Measurements from ENCODE around the gene EDARADD. TPM values are rescaled to one million over a fixed set of nuclear protein-coding genes. Genes with fewer than 3 reads are reported as not detected.

EDARADD gene
- total and polyA plus RNA-seq, 2 experiments from 2014 or later: 0.86 to 1.7 TPM

DNA sequence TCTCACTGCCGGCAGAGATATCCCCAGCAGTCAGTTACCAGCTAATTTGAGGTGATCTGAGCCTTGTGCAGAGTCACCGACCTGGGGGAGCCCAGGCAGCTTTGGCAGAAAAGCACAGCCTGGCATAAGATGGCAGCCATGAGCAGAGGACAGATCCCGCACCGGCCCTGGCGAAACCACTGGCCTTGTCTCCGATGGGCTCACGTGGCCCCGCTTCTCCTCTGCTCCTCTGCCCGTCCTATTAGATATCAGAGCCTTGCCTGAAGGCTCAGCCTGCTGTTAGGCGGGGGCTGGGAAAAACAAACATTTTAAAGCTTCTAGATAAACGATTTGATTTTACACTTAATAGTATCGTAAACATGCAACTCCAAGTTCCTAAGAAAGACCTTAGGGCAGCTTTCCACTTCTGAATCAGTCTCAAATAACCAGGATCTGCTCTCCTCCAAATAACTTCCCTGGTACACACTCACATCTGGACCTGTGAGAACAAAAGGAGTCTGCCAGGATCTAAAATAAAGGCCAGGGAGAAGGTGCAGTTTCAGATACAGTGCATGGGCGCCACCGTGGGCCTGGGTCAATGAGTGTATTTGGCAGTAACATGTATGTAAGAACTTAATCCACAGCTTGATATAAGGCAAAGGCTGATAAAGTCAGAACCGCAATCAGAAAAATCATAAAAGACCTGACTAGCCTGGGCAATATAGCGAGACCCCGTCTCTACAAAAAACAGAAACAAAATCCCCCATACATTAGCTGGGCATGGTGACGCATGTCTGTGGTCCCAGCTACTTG lies 10.0 kb downstream of the EDARADD start:
- 65 to 67% methylated on average over 18 of the region's 18 CpGs for WGBS, 2 experiments (ENCODE audit: low coverage in 1 of 2, low lambda C conversion rate in 2 of 2, missing lambda C conversion rate in 2 of 2)

DNA sequence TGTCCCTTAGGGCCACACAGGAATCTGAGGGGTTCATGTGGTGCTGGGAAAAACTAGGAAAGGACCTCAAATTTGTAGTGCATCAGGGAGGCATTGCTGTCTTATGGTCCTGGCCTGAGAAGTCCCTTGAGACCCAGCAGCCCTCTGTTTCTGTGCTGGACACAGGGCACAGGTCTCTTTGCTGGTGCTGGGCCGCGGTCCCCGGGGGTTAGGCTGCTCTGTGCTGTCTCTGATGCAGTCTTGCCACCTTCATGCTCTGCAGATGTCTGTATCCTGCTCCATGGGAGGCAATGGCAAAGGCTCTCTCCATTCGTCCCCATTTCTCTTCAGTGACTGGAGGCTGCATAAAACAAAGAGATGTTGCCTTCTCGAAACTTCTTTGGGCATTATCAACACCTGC lies 13.0 kb downstream of the EDARADD start:
- H3K9me3 ChIP-seq (ENCODE audit: low read depth): no peaks in the 10 kb centered on the region
- H3K4me2 ChIP-seq (ENCODE audit: unreplicated experiment): no peak overlapping the region
- H3K27me3 ChIP-seq (replicated peaks; ENCODE audit: insufficient read depth): no peaks in the 10 kb centered on the region
- H3K36me3 ChIP-seq (ENCODE audit: low read depth): no peaks in the 10 kb centered on the region
- H3K9me2 ChIP-seq (ENCODE audit: insufficient read depth): no peaks in the 10 kb centered on the region
- in situ Hi-C loops (cut with MboI): no loop called here
- no peak overlapping the region for H3K9ac ChIP-seq
- H3K4me1 ChIP-seq (ENCODE audit: insufficient read depth): no peaks in the 10 kb centered on the region
- no peak for TF ChIP-seq EZH2phosphoT487 (IDR thresholded peaks at IDR 0.05; ENCODE audit: insufficient read depth, low read depth)
- no peak overlapping the region for H3K4me3 ChIP-seq
- H2AFZ ChIP-seq: no peak overlapping the region
- H3F3A ChIP-seq (ENCODE audit: insufficient read depth): no peaks in the 10 kb centered on the region
- H4K20me1 ChIP-seq (ENCODE audit: insufficient read depth): no peaks in the 10 kb centered on the region
- no peaks in the 10 kb centered on the region for H3K79me2 ChIP-seq (ENCODE audit: insufficient read depth)
- WGBS, 2 experiments (ENCODE audit: low coverage in 1 of 2, low lambda C conversion rate in 2 of 2, missing lambda C conversion rate in 2 of 2): 41 to 44% methylated on average over 5 of the region's 5 CpGs
- no peak for DNase-seq
- H3K27ac ChIP-seq: no peak overlapping the region

More for the DNA sequence above, 10.0 kb downstream of the EDARADD start:
- Histone ChIP-seq H3K4me2 (ENCODE audit: unreplicated experiment) (no peak overlapping the region), H3K27ac (no peak overlapping the region), H3K4me1 (ENCODE audit: insufficient read depth) (no peaks in the 10 kb centered on the region), H3K27me3 (replicated peaks; ENCODE audit: insufficient read depth) (0 out of 2 replicates have a peak, but pooled peaks cover 5% of the 10 kb centered on the region), H3K9me3 (ENCODE audit: low read depth) (no peaks in the 10 kb centered on the region), H3K36me3 (ENCODE audit: low read depth) (no peaks in the 10 kb centered on the region), H3F3A (ENCODE audit: insufficient read depth) (no peaks in the 10 kb centered on the region), H3K9me2 (ENCODE audit: insufficient read depth) (no peaks in the 10 kb centered on the region), H2AFZ (no peak overlapping the region), H3K79me2 (ENCODE audit: insufficient read depth) (no peaks in the 10 kb centered on the region), H4K20me1 (ENCODE audit: insufficient read depth) (no peaks in the 10 kb centered on the region), H3K9ac (no peak overlapping the region), H3K4me3 (no peak overlapping the region)
- TF ChIP-seq EZH2 (IDR thresholded peaks at IDR 0.05; ENCODE audit: insufficient read depth, poor library complexity, severe bottlenecking) (no peak), EZH2phosphoT487 (IDR thresholded peaks at IDR 0.05; ENCODE audit: insufficient read depth, low read depth) (no peak)
- in situ Hi-C loops (cut with MboI): no loop called here
- no peak for DNase-seq

DNA sequence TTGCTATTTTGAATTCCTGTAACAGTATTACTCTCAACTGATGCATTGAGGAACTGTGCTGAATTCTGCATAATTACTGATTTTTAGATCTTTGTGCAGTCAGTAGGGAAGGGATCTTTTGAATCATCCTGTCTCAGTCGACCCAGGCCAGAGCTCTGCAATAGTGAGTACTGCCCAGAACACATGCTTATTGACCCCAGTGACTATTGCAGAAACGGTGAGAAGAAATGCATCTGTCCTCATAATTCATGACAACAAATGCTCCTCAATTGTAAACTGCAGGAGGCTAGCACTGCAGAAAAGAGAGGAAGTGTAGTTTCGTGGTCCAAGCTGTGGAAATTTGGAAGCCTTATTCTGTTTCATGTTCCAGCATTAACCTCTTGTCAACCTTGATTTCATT lies 19.6 kb downstream of the EDARADD start:
- H4K20me1 ChIP-seq (ENCODE audit: insufficient read depth): no peaks in the 10 kb centered on the region
- DNase-seq: no peak
- H3K9me3 ChIP-seq (ENCODE audit: low read depth): no peaks in the 10 kb centered on the region
- in situ Hi-C loops (cut with MboI): no loop called here
- WGBS, 2 experiments (ENCODE audit: low coverage in 1 of 2, low lambda C conversion rate in 2 of 2, missing lambda C conversion rate in 2 of 2): 11 to 13% methylated on average over 3 of the region's 3 CpGs
- H3K4me2 ChIP-seq (ENCODE audit: unreplicated experiment): no peak overlapping the region
- no peaks in the 10 kb centered on the region for H3K79me2 ChIP-seq (ENCODE audit: insufficient read depth)
- TF ChIP-seq EZH2 (IDR thresholded peaks at IDR 0.05; ENCODE audit: insufficient read depth, poor library complexity, severe bottlenecking): no peak
- no peak overlapping the region for H3K4me3 ChIP-seq
- no peak overlapping the region for H3K9ac ChIP-seq
- H3K9me2 ChIP-seq (ENCODE audit: insufficient read depth): no peaks in the 10 kb centered on the region
- no peaks in the 10 kb centered on the region for H3K36me3 ChIP-seq (ENCODE audit: low read depth)
- H2AFZ ChIP-seq: no peak overlapping the region
- H3F3A ChIP-seq (ENCODE audit: insufficient read depth): no peaks in the 10 kb centered on the region
- H3K27ac ChIP-seq: no peak overlapping the region
- H3K4me1 ChIP-seq (ENCODE audit: insufficient read depth): no peaks in the 10 kb centered on the region
- no peaks in the 10 kb centered on the region for H3K27me3 ChIP-seq (replicated peaks; ENCODE audit: insufficient read depth)

DNA sequence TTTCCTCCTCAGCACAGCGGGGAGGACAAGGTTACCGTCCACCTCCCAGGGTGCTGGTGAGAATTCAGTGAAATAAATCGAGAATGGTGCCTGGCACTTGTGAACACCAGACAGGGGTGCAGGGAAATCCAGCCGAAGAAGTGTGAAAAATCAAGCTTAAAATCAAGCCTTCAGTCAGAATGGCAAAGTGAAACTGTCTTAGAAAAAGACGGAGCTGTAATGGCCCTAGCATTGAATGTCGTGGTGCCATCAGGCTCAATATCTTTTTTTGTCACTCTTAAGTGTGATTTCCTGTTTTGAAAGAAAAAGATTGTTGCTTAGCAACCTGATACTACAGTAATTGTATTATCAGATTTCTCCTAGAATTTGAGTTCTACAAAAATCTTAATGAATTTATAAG lies 22.1 kb downstream of the EDARADD start:
- H3K36me3 ChIP-seq (ENCODE audit: low read depth): no peaks in the 10 kb centered on the region
- no peaks in the 10 kb centered on the region for H3K27me3 ChIP-seq (replicated peaks; ENCODE audit: insufficient read depth)
- no peaks in the 10 kb centered on the region for H3K9me3 ChIP-seq (ENCODE audit: low read depth)
- H3K27ac ChIP-seq: no peak overlapping the region
- H3K9ac ChIP-seq: no peak overlapping the region
- H4K20me1 ChIP-seq (ENCODE audit: insufficient read depth): no peaks in the 10 kb centered on the region
- 39% methylated on average over 6 of the region's 6 CpGs for WGBS, 2 experiments (ENCODE audit: low coverage in 1 of 2, low lambda C conversion rate in 2 of 2, missing lambda C conversion rate in 2 of 2)
- no peaks in the 10 kb centered on the region for H3F3A ChIP-seq (ENCODE audit: insufficient read depth)
- H3K79me2 ChIP-seq (ENCODE audit: insufficient read depth): no peaks in the 10 kb centered on the region
- no peaks in the 10 kb centered on the region for H3K4me1 ChIP-seq (ENCODE audit: insufficient read depth)
- H3K9me2 ChIP-seq (ENCODE audit: insufficient read depth): no peaks in the 10 kb centered on the region
- TF ChIP-seq EZH2 (IDR thresholded peaks at IDR 0.05; ENCODE audit: insufficient read depth, poor library complexity, severe bottlenecking) (no peak), EZH2phosphoT487 (IDR thresholded peaks at IDR 0.05; ENCODE audit: insufficient read depth, low read depth) (no peak)
- DNase-seq: no peak
- in situ Hi-C loops (cut with MboI): no loop called here
- no peak overlapping the region for H3K4me3 ChIP-seq
- H3K4me2 ChIP-seq (ENCODE audit: unreplicated experiment): no peak overlapping the region
- H2AFZ ChIP-seq: no peak overlapping the region

All from GM23248 (cell line).